Tibial nerve (tissue), 4 donors: ENCODE results near the gene CMSS1.

Experiments
- EP300 ChIP-seq, 2 donors: sonication (generic); formaldehyde crosslinking; IDR thresholded peaks; one replicate each; pipeline ENCODE4 v1.6.1; 2017; ENCODE audit warnings: antibody characterized with exemption in 2 of 2, mild to moderate bottlenecking in 1 of 2
- POLR2A ChIP-seq, 2 donors: fragments of 450-650 bp; IDR thresholded peaks; one replicate each; pipeline ENCODE4 v1.6.1; 2017; ENCODE audit warnings: antibody characterized with exemption in 2 of 2, mild to moderate bottlenecking in 2 of 2, moderate library complexity in 2 of 2
- TF ChIP-seq, protein P1 (sequence below), 5 experiments: fragments of 200-600 bp in 3 of 5; fragments of 450-650 bp in 2 of 5; sonication (generic) in 3 of 5; IDR thresholded peaks; one replicate each; pipeline ENCODE4 v1.5.1; 2016 to 2019; ENCODE audit warnings: antibody characterized with exemption in 5 of 5, mild to moderate bottlenecking in 3 of 5, moderate library complexity in 2 of 5

DNA sequence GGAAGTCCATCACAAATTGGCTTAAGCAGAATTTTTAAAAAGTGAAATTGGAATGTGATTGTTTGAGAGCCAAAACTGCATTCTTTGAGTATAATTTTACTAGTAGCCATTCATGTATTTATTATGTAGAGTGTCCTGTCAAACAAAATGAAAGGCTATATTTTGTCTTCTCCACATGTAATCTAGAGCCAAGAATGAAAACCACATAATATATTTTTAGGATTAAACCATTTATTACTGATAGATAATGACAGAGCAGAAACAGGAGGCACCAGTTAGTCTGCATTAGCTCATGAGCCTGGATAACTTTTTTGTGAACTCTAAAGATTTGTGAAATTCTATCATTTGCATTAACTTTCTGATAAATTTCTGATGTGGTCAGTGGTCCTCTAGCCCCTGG lies 166.5 kb downstream of the CMSS1 start:
- TF ChIP-seq POLR2A (IDR thresholded peaks at IDR 0.05), result no peak
- TF ChIP-seq, protein P1, sequence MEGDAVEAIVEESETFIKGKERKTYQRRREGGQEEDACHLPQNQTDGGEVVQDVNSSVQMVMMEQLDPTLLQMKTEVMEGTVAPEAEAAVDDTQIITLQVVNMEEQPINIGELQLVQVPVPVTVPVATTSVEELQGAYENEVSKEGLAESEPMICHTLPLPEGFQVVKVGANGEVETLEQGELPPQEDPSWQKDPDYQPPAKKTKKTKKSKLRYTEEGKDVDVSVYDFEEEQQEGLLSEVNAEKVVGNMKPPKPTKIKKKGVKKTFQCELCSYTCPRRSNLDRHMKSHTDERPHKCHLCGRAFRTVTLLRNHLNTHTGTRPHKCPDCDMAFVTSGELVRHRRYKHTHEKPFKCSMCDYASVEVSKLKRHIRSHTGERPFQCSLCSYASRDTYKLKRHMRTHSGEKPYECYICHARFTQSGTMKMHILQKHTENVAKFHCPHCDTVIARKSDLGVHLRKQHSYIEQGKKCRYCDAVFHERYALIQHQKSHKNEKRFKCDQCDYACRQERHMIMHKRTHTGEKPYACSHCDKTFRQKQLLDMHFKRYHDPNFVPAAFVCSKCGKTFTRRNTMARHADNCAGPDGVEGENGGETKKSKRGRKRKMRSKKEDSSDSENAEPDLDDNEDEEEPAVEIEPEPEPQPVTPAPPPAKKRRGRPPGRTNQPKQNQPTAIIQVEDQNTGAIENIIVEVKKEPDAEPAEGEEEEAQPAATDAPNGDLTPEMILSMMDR (IDR thresholded peaks at IDR 0.05), result no peak
- TF ChIP-seq EP300 (IDR thresholded peaks at IDR 0.05), result no peak
